ENCODE measurements around the gene CD300H. TPM values are rescaled to one million over a fixed set of nuclear protein-coding genes. Genes with fewer than 3 reads are reported as not detected.

Gene CD300H
- total RNA-seq, 4 donors from 2014 or later, result not detected

- WGBS, 2 donors, result 59 to 60% methylated on average over 6 of the region's 6 CpGs
- no peak for TF ChIP-seq POLR2A (IDR thresholded peaks at IDR 0.05)
- no peak for TF ChIP-seq EP300 (IDR thresholded peaks at IDR 0.05)
- TF ChIP-seq, protein P1, sequence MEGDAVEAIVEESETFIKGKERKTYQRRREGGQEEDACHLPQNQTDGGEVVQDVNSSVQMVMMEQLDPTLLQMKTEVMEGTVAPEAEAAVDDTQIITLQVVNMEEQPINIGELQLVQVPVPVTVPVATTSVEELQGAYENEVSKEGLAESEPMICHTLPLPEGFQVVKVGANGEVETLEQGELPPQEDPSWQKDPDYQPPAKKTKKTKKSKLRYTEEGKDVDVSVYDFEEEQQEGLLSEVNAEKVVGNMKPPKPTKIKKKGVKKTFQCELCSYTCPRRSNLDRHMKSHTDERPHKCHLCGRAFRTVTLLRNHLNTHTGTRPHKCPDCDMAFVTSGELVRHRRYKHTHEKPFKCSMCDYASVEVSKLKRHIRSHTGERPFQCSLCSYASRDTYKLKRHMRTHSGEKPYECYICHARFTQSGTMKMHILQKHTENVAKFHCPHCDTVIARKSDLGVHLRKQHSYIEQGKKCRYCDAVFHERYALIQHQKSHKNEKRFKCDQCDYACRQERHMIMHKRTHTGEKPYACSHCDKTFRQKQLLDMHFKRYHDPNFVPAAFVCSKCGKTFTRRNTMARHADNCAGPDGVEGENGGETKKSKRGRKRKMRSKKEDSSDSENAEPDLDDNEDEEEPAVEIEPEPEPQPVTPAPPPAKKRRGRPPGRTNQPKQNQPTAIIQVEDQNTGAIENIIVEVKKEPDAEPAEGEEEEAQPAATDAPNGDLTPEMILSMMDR (IDR thresholded peaks at IDR 0.05), result no peak
- Histone ChIP-seq H3K4me1 (no peaks in the 10 kb centered on the region), H3K36me3 (no peaks in the 10 kb centered on the region), H3K27me3 (peaks cover 0 to 3% of the 10 kb centered on the region in 2 donors), H3K27ac (no peak overlapping the region), H3K4me3 (no peak overlapping the region), H3K9me3 (no peaks in the 10 kb centered on the region)
- DNase-seq (ENCODE audit: low spot score in 2 of 2), result no peak
Observed at GRCh38 chr17:74554909-74555308, 12.4 kb downstream of the CD300H start.

GRCh38 chr17:74552037-74552436 lies 15.3 kb downstream of the CD300H start:
- WGBS, 2 donors, result 43 to 60% methylated on average over 4 to 7 of the region's 7 CpGs
- H3K4me1 ChIP-seq, result no peaks in the 10 kb centered on the region
- no peaks in the 10 kb centered on the region for H3K9me3 ChIP-seq
- no peak overlapping the region for H3K4me3 ChIP-seq
- no peak overlapping the region for H3K27ac ChIP-seq
- H3K27me3 ChIP-seq, result no peaks in the 10 kb centered on the region
- no peak for DNase-seq (ENCODE audit: low spot score in 2 of 2)
- no peaks in the 10 kb centered on the region for H3K36me3 ChIP-seq
- TF ChIP-seq, protein P1 (IDR thresholded peaks at IDR 0.05), result no peak
- TF ChIP-seq EP300 (IDR thresholded peaks at IDR 0.05) (no peak), POLR2A (IDR thresholded peaks at IDR 0.05) (no peak)

DNA sequence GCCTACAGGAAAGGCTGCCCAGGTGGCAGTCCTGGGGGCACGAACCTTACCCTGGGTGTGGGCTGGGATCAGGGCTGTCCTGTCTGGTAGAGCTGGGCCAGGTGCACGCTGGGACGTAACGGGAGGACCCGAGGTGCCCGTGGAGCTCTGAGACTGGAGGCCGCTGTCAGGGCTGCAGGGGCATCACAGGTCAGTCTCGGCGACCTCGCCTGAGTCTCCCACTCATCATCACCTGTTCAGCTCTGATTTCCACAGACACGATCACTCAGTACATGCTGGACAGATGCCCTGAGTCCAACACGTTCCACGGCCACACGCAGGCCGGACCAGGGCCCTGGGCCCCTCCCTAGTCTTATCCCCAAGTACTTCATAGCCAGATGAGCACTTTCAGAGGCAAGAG lies 16.7 kb downstream of the CD300H start:
- 80 to 82% methylated on average over 15 of the region's 15 CpGs for WGBS, 2 donors

GRCh38 chr17:74549343-74549742 lies 18.0 kb downstream of the CD300H start:
- Histone ChIP-seq H3K4me1 (no peaks in the 10 kb centered on the region), H3K4me3 (no peak overlapping the region), H3K9me3 (no peaks in the 10 kb centered on the region), H3K36me3 (no peaks in the 10 kb centered on the region), H3K27me3 (no peaks in the 10 kb centered on the region), H3K27ac (no peak overlapping the region)
- DNase-seq (ENCODE audit: low spot score in 2 of 2), result no peak
- 71 to 75% methylated on average over 7 of the region's 7 CpGs for WGBS, 2 donors
- no peak for TF ChIP-seq POLR2A (IDR thresholded peaks at IDR 0.05)
- TF ChIP-seq, protein P1 (IDR thresholded peaks at IDR 0.05), result no peak
- no peak for TF ChIP-seq EP300 (IDR thresholded peaks at IDR 0.05)

More for the DNA sequence above, 16.7 kb downstream of the CD300H start:
- TF ChIP-seq EP300 (IDR thresholded peaks at IDR 0.05) (no peak), POLR2A (IDR thresholded peaks at IDR 0.05) (no peak)
- TF ChIP-seq, protein P1 (IDR thresholded peaks at IDR 0.05), result no peak
- no peak overlapping the region for H3K4me3 ChIP-seq
- H3K27me3 ChIP-seq, result no peaks in the 10 kb centered on the region
- H3K4me1 ChIP-seq, result no peaks in the 10 kb centered on the region
- H3K9me3 ChIP-seq, result no peaks in the 10 kb centered on the region
- H3K36me3 ChIP-seq, result no peaks in the 10 kb centered on the region
- H3K27ac ChIP-seq, result no peak overlapping the region
- DNase-seq (ENCODE audit: low spot score in 2 of 2), result no peak

- Histone ChIP-seq H3K36me3 (no peaks in the 10 kb centered on the region), H3K27me3 (no peaks in the 10 kb centered on the region), H3K4me3 (no peak overlapping the region), H3K27ac (no peak overlapping the region), H3K9me3 (no peaks in the 10 kb centered on the region), H3K4me1 (no peaks in the 10 kb centered on the region)
- DNase-seq (ENCODE audit: low spot score in 2 of 2), result no peak
- no peak for TF ChIP-seq POLR2A (IDR thresholded peaks at IDR 0.05)
- TF ChIP-seq, protein P1 (IDR thresholded peaks at IDR 0.05), result no peak
- no peak for TF ChIP-seq EP300 (IDR thresholded peaks at IDR 0.05)
- WGBS, 2 donors, result 65 to 79% methylated on average over 3 of the region's 3 CpGs
Observed at GRCh38 chr17:74547736-74548135, 19.6 kb downstream of the CD300H start.

Measured in tibial nerve (tissue), 4 donors.